HepG2 (cell line): ENCODE data around the gene IQCC. TPM values are rescaled to one million over a fixed set of nuclear protein-coding genes. Genes with fewer than 3 reads are reported as not detected.

Experiments
- ATAC-seq: fragments of 200-7000 bp; cut with Tn5 transposase; 3 replicates; pipeline ENCODE4 v1.9.1; 2020; ENCODE audit warnings: mild to moderate bottlenecking, moderate library complexity
- BruUV-seq: library from RNA; stranded (reverse); fragments of 400-500 nt; replicated peaks from 2 replicates; lab custom pipeline; 2021; lab: Mats Ljungman, UMichigan
- CTCF ChIA-PET: fragments of 300-600 bp; formaldehyde crosslinking; extraction: SDS; loops from one replicate; lab custom pipeline; 2021; ENCODE audit warnings: low total read pairs, inconsistent platforms, low intra/inter-chr PET ratio; lab: Yijun Ruan, JAX
- POLR2A ChIA-PET: fragments of 350-600 bp; sonication (Branson Sonifier 250); formaldehyde crosslinking; loops from one replicate; lab custom pipeline; 2020; ENCODE audit warnings: antibody characterized with exemption, inconsistent platforms; lab: Yijun Ruan, JAX
- DNase-seq: peaks from one replicate; pipeline ENCODE4 v3.0.0-alpha.2; 2015; ENCODE audit warnings: low spot score
- FAIRE-seq: peaks from 3 replicates; lab custom pipeline; 2011; peaks lifted over from hg19 to GRCh38; lab: Jason Lieb, UNC
- H2AFZ ChIP-seq: one replicate; pipeline ENCODE4 v1.6.1; 2011; ENCODE audit warnings: low read length, inconsistent platforms
- H3K27ac ChIP-seq: fragments of 300-600 bp; 3 replicates; pipeline ENCODE4 v1.8.0; 2011; ENCODE audit warnings: mixed run types, mild to moderate bottlenecking, mixed read lengths, low read length, inconsistent platforms; ENCODE audit not compliant: insufficient read depth; ENCODE audit errors: extremely low read length
- H3K27me3 ChIP-seq, 2 experiments: fragments of 200-600 bp in 1 of 2; 2 replicates in 1 of 2; 3 replicates in 1 of 2; pipeline versions ENCODE4 v1.6.0 to v1.8.0; 2011; ENCODE audit warnings: low read length in 2 of 2, mild to moderate bottlenecking in 2 of 2, moderate library complexity in 2 of 2, inconsistent platforms in 1 of 2; ENCODE audit not compliant: insufficient read depth in 2 of 2, control insufficient read depth in 1 of 2
- H3K36me3 ChIP-seq, 2 experiments: fragments of 200-600 bp in 1 of 2; replicated peaks in 1 of 2; 2 replicates in 1 of 2; 3 replicates in 1 of 2; pipeline versions ENCODE4 v1.5.1 to v1.8.0; 2011; ENCODE audit warnings: low read length in 2 of 2, inconsistent platforms in 1 of 2; ENCODE audit not compliant: insufficient read depth in 2 of 2, control insufficient read depth in 1 of 2
- H3K4me1 ChIP-seq: 2 replicates; pipeline ENCODE4 v1.5.1; 2012; ENCODE audit warnings: low read length, inconsistent platforms; ENCODE audit not compliant: insufficient read depth
- H3K4me2 ChIP-seq: 2 replicates; pipeline ENCODE4 v1.6.0; 2011; ENCODE audit warnings: low read depth, low read length, inconsistent platforms
- H3K4me3 ChIP-seq, 3 experiments: fragments of 200-600 bp in 1 of 3; sonication (generic), shearing (Covaris generic) in 1 of 3; replicated peaks in 1 of 3; 2 replicates each; pipeline ENCODE4 v1.5.1; 2011 to 2016; ENCODE audit warnings: low read length in 3 of 3, inconsistent platforms in 2 of 3, low read depth in 2 of 3, mild to moderate bottlenecking in 2 of 3, control low read depth in 1 of 3, mixed read lengths in 1 of 3; ENCODE audit not compliant: insufficient read depth in 1 of 3
- H3K79me2 ChIP-seq: one replicate; pipeline ENCODE4 v1.6.1; 2011; ENCODE audit warnings: low read length, inconsistent platforms; ENCODE audit not compliant: insufficient read depth
- H3K9ac ChIP-seq: 2 replicates; pipeline ENCODE4 v1.6.0; 2011; ENCODE audit warnings: mild to moderate bottlenecking, low read depth, low read length, inconsistent platforms; ENCODE audit not compliant: insufficient read depth
- H3K9me3 ChIP-seq: 2 replicates; pipeline ENCODE4 v1.5.1; 2012; ENCODE audit warnings: mild to moderate bottlenecking, low read length
- H4K20me1 ChIP-seq: 2 replicates; pipeline ENCODE4 v1.6.0; 2011; ENCODE audit warnings: inconsistent platforms, mild to moderate bottlenecking, low read length, moderate library complexity; ENCODE audit not compliant: insufficient read depth
- BATF2 ChIP-seq: sonication (generic); formaldehyde crosslinking; IDR thresholded peaks from 2 replicates; pipeline ENCODE4 v1.8.0; 2022; ENCODE audit warnings: mild to moderate bottlenecking, missing genetic modification reagents, moderate library complexity
- BRD4 ChIP-seq: sonication (generic); formaldehyde crosslinking; IDR thresholded peaks from 2 replicates; pipeline ENCODE4 v1.4.0; 2020; ENCODE audit warnings: missing genetic modification reagents
- CBFB ChIP-seq: sonication (generic); formaldehyde crosslinking; IDR thresholded peaks from 2 replicates; pipeline ENCODE4 v1.4.0; 2020; ENCODE audit warnings: missing genetic modification reagents
- CBX5 ChIP-seq: sonication (generic); formaldehyde crosslinking; IDR thresholded peaks from 2 replicates; pipeline ENCODE4 v1.4.0; 2020; ENCODE audit warnings: missing genetic modification reagents, borderline replicate concordance
- CREB3 ChIP-seq: sonication (generic); formaldehyde crosslinking; IDR thresholded peaks from 2 replicates; pipeline ENCODE4 v1.5.0; 2020; ENCODE audit warnings: missing genetic modification reagents
- FOXJ3 ChIP-seq: sonication (generic); formaldehyde crosslinking; IDR thresholded peaks from 2 replicates; pipeline ENCODE4 v1.4.0; 2020; ENCODE audit warnings: missing genetic modification reagents, mild to moderate bottlenecking, borderline replicate concordance
- HNRNPLL ChIP-seq: fragments of 200-400 bp; formaldehyde crosslinking; IDR thresholded peaks from 2 replicates; pipeline ENCODE4 v1.6.1; 2017; ENCODE audit warnings: mild to moderate bottlenecking, low read depth, low read length; ENCODE audit not compliant: poor library complexity, severe bottlenecking
- JDP2 ChIP-seq: sonication (generic); formaldehyde crosslinking; IDR thresholded peaks from 2 replicates; pipeline ENCODE4 v1.8.1; 2022; ENCODE audit warnings: missing genetic modification reagents, borderline replicate concordance
- NCOA1 ChIP-seq: sonication (generic); formaldehyde crosslinking; IDR thresholded peaks from 2 replicates; pipeline ENCODE4 v1.9.0; 2021; ENCODE audit warnings: missing genetic modification reagents
- NR2F1 ChIP-seq, 2 experiments: fragments of 450-650 bp in 1 of 2; formaldehyde crosslinking in 1 of 2; IDR thresholded peaks; 2 replicates each; pipeline versions ENCODE4 v1.5.0 to v1.6.1; 2016 to 2020; ENCODE audit warnings: mild to moderate bottlenecking in 1 of 2, missing compliant biosample characterization in 1 of 2, missing genetic modification reagents in 1 of 2, moderate library complexity in 1 of 2
- RELA ChIP-seq: sonication (generic); formaldehyde crosslinking; IDR thresholded peaks from 2 replicates; pipeline ENCODE4 v1.4.0; 2020; ENCODE audit warnings: missing genetic modification reagents
- SOX6 ChIP-seq, 2 experiments: fragments of 450-650 bp in 1 of 2; sonication (generic) in 1 of 2; formaldehyde crosslinking in 1 of 2; IDR thresholded peaks; 2 replicates each; pipeline versions ENCODE4 v1.4.0 to v1.6.1; 2017 to 2020; ENCODE audit warnings: antibody characterized with exemption in 1 of 2, mild to moderate bottlenecking in 1 of 2, missing genetic modification reagents in 1 of 2
- ZBTB34 ChIP-seq: sonication (generic); formaldehyde crosslinking; IDR thresholded peaks from 2 replicates; pipeline ENCODE4 v1.8.0; 2022; ENCODE audit warnings: mild to moderate bottlenecking, missing genetic modification reagents
- ZNF329 ChIP-seq: sonication (generic); formaldehyde crosslinking; IDR thresholded peaks from 2 replicates; pipeline ENCODE4 v1.9.0; 2021; ENCODE audit warnings: low read depth, mild to moderate bottlenecking, missing genetic modification reagents
- ZNF414 ChIP-seq: sonication (generic); formaldehyde crosslinking; IDR thresholded peaks from 2 replicates; pipeline ENCODE4 v1.5.0; 2020; ENCODE audit warnings: missing genetic modification reagents
- ZNF430 ChIP-seq: sonication (generic); formaldehyde crosslinking; IDR thresholded peaks from 2 replicates; pipeline ENCODE4 v1.9.0; 2021; ENCODE audit warnings: mild to moderate bottlenecking, missing genetic modification reagents
- ZNF598 ChIP-seq: sonication (generic); formaldehyde crosslinking; IDR thresholded peaks from 2 replicates; pipeline ENCODE4 v1.5.1; 2020; ENCODE audit warnings: mild to moderate bottlenecking, missing genetic modification reagents, borderline replicate concordance
- ZSCAN25 ChIP-seq: sonication (generic); formaldehyde crosslinking; IDR thresholded peaks from 2 replicates; pipeline ENCODE4 v1.8.0; 2022; ENCODE audit warnings: mild to moderate bottlenecking, missing genetic modification reagents
- WGBS: methylation state at CpG from one replicate; pipeline ENCODE4 v1.1.6; 2017; ENCODE audit warnings: low lambda C conversion rate; 5-methylcytosine and 5-hydroxymethylcytosine counted together
- in situ Hi-C: cut with HindIII; loops from 2 replicates; pipeline ENCODE4 v1.10.0; 2017; ENCODE audit warnings: low pct_unique_long_range_greater_than_20kb; ENCODE audit not compliant: extremely low pct_ligation_motif_present
- intact Hi-C: fragments of 100-400 bp; cut with micrococcal nuclease; formaldehyde crosslinking; loops from one replicate; pipeline ENCODE4 v1.10.0; 2022; ENCODE audit not compliant: unreplicated experiment
- polyA plus RNA-seq, 8 experiments: library from polyadenylated mRNA; depleted of rRNA in 3 of 8; stranded (reverse) in 7 of 8; unstranded in 1 of 8; fragments of >200 nt; fragmentation: Illumina TruSeq in 4 of 8; extraction: Trizol in 4 of 8; gene quantifications; 2 replicates each; pipeline versions ENCODE4 v1.2.1 to v1.2.3, GENCODE V29; 2011 to 2016; ENCODE audit warnings: low read depth in 4 of 8, missing spikeins in 1 of 8, mixed read lengths in 1 of 8; ENCODE audit not compliant: insufficient read depth in 1 of 8
- total RNA-seq, 5 experiments: library from RNA; depleted of rRNA; stranded (reverse); fragments of >200 nt; fragmentation: Illumina TruSeq; extraction: Trizol; gene quantifications; 2 replicates each; pipeline ENCODE4 v1.2.3, GENCODE V29; 2016; ENCODE audit warnings: low read depth in 1 of 5

The IQCC gene
- total and polyA plus RNA-seq, 2 of the 13 experiments (the other 11 are each of a cell fraction or from before 2014, with no cell fraction given) = 1.7 to 3.0 TPM

GRCh38 chr1:32249831-32250525 is 44.5 kb downstream of the IQCC start:
- H3K9me3 ChIP-seq = no peaks in the 10 kb centered on the region
- no peaks in the 10 kb centered on the region for H4K20me1 ChIP-seq
- DNase-seq (peak; percentile 91), ATAC-seq (peak; percentile 51), FAIRE-seq (peak; percentile 90)
- H3K79me2 ChIP-seq = no peaks in the 10 kb centered on the region
- 0% methylated on average over 9 of the region's 9 CpGs for whole genome bisulfite sequencing
- POLR2A ChIA-PET = interaction anchor here (0.8 to 7.1 kb wide), 27 partner anchors 7 to 144 kb away, joined by 3 to 48 read pairs (median 7); partner anchors contain the start of genes BSDC1, HDAC1, KPNA6 and MARCKSL1
- peak overlapping the region; percentile 92 for H3K27ac ChIP-seq
- H2AFZ ChIP-seq = no peak overlapping the region
- CTCF ChIA-PET = no interaction called here
- H3K27me3 ChIP-seq = no peaks in the 10 kb centered on the region
- intact Hi-C loops (no loop called here), in situ Hi-C loops (no loop called here)
- no TSS peak for BruUV-seq
- no peaks in the 10 kb centered on the region for H3K36me3 ChIP-seq
- peak overlapping the region; percentile 8 to 53 (median 38); a peak in 5 of 6 replicates for H3K4me3 ChIP-seq
- H3K4me2 ChIP-seq = peak overlapping the region; percentile 91
- peaks cover 98% of the 10 kb centered on the region for H3K4me1 ChIP-seq
- H3K9ac ChIP-seq = peak overlapping the region; percentile 76
- TF ChIP-seq CBFB (0 out of 2 replicates have a peak, but pooled peaks have one; percentile 30), CBX5 (CRISPR knock-in tag) (peak; percentile 40; the same call in 1 of the 2 replicates), ZNF329 (CRISPR knock-in tag) (no peak), CREB3 (CRISPR knock-in tag) (no peak), ZNF414 (peak; percentile 81; the same call in 1 of the 2 replicates), NR2F1 (CRISPR knock-in tag; IDR thresholded peaks at IDR 0.05) (peak; percentile 96), ZNF598 (peak; percentile 26; the same call in 1 of the 2 replicates), RELA (CRISPR knock-in tag) (no peak), HNRNPLL (no peak), NCOA1 (CRISPR knock-in tag) (0 out of 2 replicates have a peak, but pooled peaks have one; percentile 21), BRD4 (no peak), JDP2 (CRISPR knock-in tag) (no peak), SOX6 (IDR thresholded peaks at IDR 0.05) (no peak), SOX6 (CRISPR knock-in tag; IDR thresholded peaks at IDR 0.05) (peak; percentile 94), FOXJ3 (CRISPR knock-in tag) (peak; percentile 38; the same call in 1 of the 2 replicates), ZBTB34 (peak; percentile 65; the same call in 1 of the 2 replicates), BATF2 (no peak), ZSCAN25 (CRISPR knock-in tag) (peak; percentile 62; the same call in 1 of the 2 replicates), ZNF430 (CRISPR knock-in tag) (peak; percentile 51; the same call in 1 of the 2 replicates)
